ENCODE results near the gene OR51I2.

GRCh38 chr11:5488385-5488784 lies 39.3 kb downstream of the OR51I2 start, which contains the start of gene OR52D1:
- TF ChIP-seq EZH2 (IDR thresholded peaks at IDR 0.05) (no peak), EZH2phosphoT487 (IDR thresholded peaks at IDR 0.05) (no peak)
- TF ChIP-seq, protein P1, sequence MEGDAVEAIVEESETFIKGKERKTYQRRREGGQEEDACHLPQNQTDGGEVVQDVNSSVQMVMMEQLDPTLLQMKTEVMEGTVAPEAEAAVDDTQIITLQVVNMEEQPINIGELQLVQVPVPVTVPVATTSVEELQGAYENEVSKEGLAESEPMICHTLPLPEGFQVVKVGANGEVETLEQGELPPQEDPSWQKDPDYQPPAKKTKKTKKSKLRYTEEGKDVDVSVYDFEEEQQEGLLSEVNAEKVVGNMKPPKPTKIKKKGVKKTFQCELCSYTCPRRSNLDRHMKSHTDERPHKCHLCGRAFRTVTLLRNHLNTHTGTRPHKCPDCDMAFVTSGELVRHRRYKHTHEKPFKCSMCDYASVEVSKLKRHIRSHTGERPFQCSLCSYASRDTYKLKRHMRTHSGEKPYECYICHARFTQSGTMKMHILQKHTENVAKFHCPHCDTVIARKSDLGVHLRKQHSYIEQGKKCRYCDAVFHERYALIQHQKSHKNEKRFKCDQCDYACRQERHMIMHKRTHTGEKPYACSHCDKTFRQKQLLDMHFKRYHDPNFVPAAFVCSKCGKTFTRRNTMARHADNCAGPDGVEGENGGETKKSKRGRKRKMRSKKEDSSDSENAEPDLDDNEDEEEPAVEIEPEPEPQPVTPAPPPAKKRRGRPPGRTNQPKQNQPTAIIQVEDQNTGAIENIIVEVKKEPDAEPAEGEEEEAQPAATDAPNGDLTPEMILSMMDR (IDR thresholded peaks at IDR 0.05): no peak
